BLaER1 treated with 17β-estradiol and CSF1 and Interleukin-3, amounts not matched to agents 10 nM and 100 nM (cell line): ENCODE measurements around the gene ITPKB.
A peak's percentile ranks its signal among the peaks of the same experiment; 100 is the strongest.

Experiments used
- H3K27ac ChIP-seq, 11 experiments: shearing (Covaris generic); formaldehyde crosslinking; 2 replicates each; pipeline ENCODE4 v1.8.1; 2022
- H3K27me3 ChIP-seq, 11 experiments: shearing (Covaris generic); formaldehyde crosslinking; 2 replicates each; pipeline ENCODE4 v1.8.1; 2022
- H3K36me3 ChIP-seq, 11 experiments: shearing (Covaris generic); formaldehyde crosslinking; 2 replicates each; pipeline ENCODE4 v1.8.1; 2022
- H3K4me1 ChIP-seq, 10 experiments: shearing (Covaris generic); formaldehyde crosslinking; 2 replicates each; pipeline ENCODE4 v1.8.1; 2022
- H3K4me2 ChIP-seq, 11 experiments: shearing (Covaris generic); formaldehyde crosslinking; 2 replicates each; pipeline ENCODE4 v1.8.1; 2022
- H3K4me3 ChIP-seq, 10 experiments: shearing (Covaris generic); formaldehyde crosslinking; 2 replicates each; pipeline ENCODE4 v1.8.1; 2022
- H3K9ac ChIP-seq, 11 experiments: shearing (Covaris generic); formaldehyde crosslinking; 2 replicates each; pipeline ENCODE4 v1.8.1; 2022
- H3K9me3 ChIP-seq, 11 experiments: shearing (Covaris generic); formaldehyde crosslinking; replicated peaks in 1 of 11; 2 replicates each; pipeline ENCODE4 v1.8.1; 2022
- H4K20me1 ChIP-seq, 11 experiments: shearing (Covaris generic); formaldehyde crosslinking; 2 replicates each; pipeline ENCODE4 v1.8.1; 2022
- Cebpa-rat ChIP-seq, 11 experiments: shearing (Covaris generic); IDR thresholded peaks; 2 replicates each; pipeline ENCODE4 v1.8.1; 2022

Gene ITPKB

DNA sequence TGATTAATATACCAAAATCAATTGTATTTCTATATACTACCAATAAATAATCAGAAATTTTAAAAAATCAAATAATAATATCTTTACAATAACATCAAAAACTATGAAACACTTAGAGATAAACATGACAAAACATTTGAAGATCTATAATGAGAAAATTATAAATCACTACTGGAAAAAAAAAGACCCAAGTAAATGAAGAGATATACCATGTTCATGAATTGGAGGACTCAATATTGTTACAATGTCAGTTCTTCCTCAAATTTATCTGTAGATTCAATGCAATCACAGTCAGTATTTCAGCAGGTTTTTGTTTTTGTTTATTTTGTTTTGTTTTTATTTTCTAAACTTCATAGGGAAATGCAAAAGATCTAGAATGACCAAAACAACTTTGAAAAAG lies 4.2 kb upstream of the ITPKB start:
- peaks cover 16 to 23% (median 20%) of the 10 kb centered on the region in 10 experiments for H3K4me1 ChIP-seq
- H3K9ac ChIP-seq, result no peak overlapping the region
- no peak overlapping the region for H3K4me3 ChIP-seq
- H3K36me3 ChIP-seq, result no peaks in the 10 kb centered on the region
- no peak overlapping the region for H3K27ac ChIP-seq
- H3K27me3 ChIP-seq, result no peaks in the 10 kb centered on the region
- H3K4me2 ChIP-seq, result no peak overlapping the region
- no peak for TF ChIP-seq Cebpa-rat (IDR thresholded peaks at IDR 0.05)
- peaks cover 13 to 28% (median 21%) of the 10 kb centered on the region in 11 experiments for H3K9me3 ChIP-seq
- no peaks in the 10 kb centered on the region for H4K20me1 ChIP-seq

DNA sequence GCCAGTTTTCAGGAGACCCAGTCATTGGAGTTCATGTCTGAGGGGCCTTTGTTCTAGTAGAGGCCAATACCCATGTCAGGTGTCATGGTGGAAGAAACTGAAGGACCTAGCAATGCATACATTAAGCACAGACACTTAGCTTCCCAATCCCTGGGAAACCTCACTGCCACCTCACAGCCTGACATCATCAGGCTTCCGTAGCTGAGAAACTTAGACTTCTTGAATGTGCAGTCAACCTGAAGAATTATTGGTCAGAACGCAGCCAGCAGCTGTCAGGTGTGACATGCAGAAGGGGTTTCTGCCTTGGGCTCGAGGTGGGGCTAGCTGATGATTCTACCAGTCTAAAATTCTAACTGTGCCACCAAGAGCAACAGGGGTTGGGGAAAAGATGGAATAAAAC lies 1.9 kb upstream of the ITPKB start:
- H3K36me3 ChIP-seq, result peaks cover 0 to 7% (median 2%) of the 10 kb centered on the region in 11 experiments; a peak in 11 of 22 replicates
- H3K4me2 ChIP-seq, result peak overlapping the region in 10 of 11 experiments; percentile 5 to 99 (median 96); a peak in 18 of 22 replicates
- H4K20me1 ChIP-seq, result peaks cover 11 to 20% (median 13%) of the 10 kb centered on the region in 11 experiments
- H3K4me1 ChIP-seq, result peaks cover 26 to 34% (median 31%) of the 10 kb centered on the region in 10 experiments
- no peak for TF ChIP-seq Cebpa-rat (IDR thresholded peaks at IDR 0.05)
- H3K9me3 ChIP-seq, result peaks cover 13 to 28% (median 21%) of the 10 kb centered on the region in 11 experiments
- no peaks in the 10 kb centered on the region; a peak in 1 of 22 replicates for H3K27me3 ChIP-seq
- no peak overlapping the region for H3K4me3 ChIP-seq
- no peak overlapping the region for H3K9ac ChIP-seq
- 0 out of 22 replicates have a peak overlapping the region, but pooled peaks of 1 of the 11 experiments have one; percentile 84 for H3K27ac ChIP-seq

DNA sequence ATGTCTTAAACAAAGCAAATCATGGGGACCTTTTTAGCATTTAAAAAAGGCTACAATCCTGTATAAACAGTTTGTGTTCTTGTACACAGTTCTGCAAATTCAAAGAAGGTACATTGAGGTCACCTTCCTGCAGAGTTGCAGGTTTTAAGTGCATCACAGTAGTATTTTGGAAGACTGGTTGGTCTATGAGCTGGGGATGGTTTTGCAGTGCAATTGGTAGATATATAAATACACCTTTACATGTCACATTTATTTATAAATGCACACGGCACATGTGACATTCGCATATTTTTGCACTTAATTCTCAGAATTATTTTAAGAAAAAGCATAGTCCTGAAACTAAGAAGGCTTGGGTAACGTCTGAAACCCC lies 599 bp upstream of the ITPKB start:
- Histone ChIP-seq H3K4me1 (peaks cover 39 to 47% (median 45%) of the 10 kb centered on the region in 10 experiments), H3K36me3 (peaks cover 0 to 19% (median 15%) of the 10 kb centered on the region in 11 experiments; a peak in 15 of 22 replicates), H3K4me3 (peak overlapping the region; percentile 74 to 92 (median 83); a peak in 18 of 20 replicates), H3K9me3 (peaks cover 13 to 28% (median 21%) of the 10 kb centered on the region in 11 experiments), H4K20me1 (peaks cover 23 to 31% (median 26%) of the 10 kb centered on the region in 11 experiments), H3K4me2 (peak overlapping the region; percentile 82 to 99 (median 98)), H3K27ac (peak overlapping the region in 10 of 11 experiments; percentile 65 to 85 (median 81); a peak in 20 of 22 replicates), H3K9ac (peak overlapping the region; percentile 40 to 89 (median 83); a peak in 18 of 22 replicates), H3K27me3 (no peaks in the 10 kb centered on the region; a peak in 1 of 22 replicates)
- no peak for TF ChIP-seq Cebpa-rat (IDR thresholded peaks at IDR 0.05)

DNA sequence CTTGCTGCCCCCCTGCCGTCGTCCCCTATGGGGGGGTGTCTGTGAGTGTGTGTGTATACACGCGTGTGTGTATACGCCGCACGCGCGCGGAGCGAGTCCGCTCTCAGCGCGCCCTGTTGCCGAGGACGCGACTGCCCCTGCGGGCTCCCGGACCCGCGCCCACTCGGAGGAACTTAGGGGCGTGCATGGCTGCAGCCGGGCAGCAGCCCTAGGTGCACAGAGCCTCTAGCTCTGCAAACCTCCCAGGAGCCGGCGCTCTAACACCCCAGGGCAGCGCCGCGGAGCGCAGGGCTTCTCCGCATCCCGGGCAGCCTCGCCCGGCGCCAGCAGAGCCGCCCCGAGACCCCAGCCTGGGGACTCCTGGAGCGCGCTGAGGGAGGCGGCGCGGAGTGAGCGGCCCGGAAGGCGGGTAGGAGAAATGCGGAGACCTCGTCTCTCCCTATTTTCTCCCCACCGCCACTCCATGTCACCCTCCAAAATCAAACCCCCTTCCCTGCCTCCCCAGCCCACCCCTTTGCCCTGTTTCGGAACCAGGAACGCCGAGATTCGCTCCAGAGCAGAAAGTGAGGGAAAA lies 574 bp downstream of the ITPKB start:
- TF ChIP-seq Cebpa-rat (IDR thresholded peaks at IDR 0.05), result no peak
- H3K4me3 ChIP-seq, result peak overlapping the region; percentile 74 to 92 (median 83)
- H3K36me3 ChIP-seq, result peaks cover 0 to 26% (median 20%) of the 10 kb centered on the region in 11 experiments; a peak in 16 of 22 replicates
- H4K20me1 ChIP-seq, result peaks cover 29 to 43% (median 38%) of the 10 kb centered on the region in 11 experiments
- peak overlapping the region; percentile 65 to 85 (median 80) for H3K27ac ChIP-seq
- no peaks in the 10 kb centered on the region; a peak in 1 of 22 replicates for H3K27me3 ChIP-seq
- H3K9ac ChIP-seq, result peak overlapping the region; percentile 78 to 89 (median 84)
- peak overlapping the region; percentile 92 to 100 (median 98) for H3K4me2 ChIP-seq
- H3K4me1 ChIP-seq, result peaks cover 51 to 59% (median 56%) of the 10 kb centered on the region in 10 experiments
- peaks cover 13 to 18% (median 15%) of the 10 kb centered on the region in 11 experiments for H3K9me3 ChIP-seq

DNA sequence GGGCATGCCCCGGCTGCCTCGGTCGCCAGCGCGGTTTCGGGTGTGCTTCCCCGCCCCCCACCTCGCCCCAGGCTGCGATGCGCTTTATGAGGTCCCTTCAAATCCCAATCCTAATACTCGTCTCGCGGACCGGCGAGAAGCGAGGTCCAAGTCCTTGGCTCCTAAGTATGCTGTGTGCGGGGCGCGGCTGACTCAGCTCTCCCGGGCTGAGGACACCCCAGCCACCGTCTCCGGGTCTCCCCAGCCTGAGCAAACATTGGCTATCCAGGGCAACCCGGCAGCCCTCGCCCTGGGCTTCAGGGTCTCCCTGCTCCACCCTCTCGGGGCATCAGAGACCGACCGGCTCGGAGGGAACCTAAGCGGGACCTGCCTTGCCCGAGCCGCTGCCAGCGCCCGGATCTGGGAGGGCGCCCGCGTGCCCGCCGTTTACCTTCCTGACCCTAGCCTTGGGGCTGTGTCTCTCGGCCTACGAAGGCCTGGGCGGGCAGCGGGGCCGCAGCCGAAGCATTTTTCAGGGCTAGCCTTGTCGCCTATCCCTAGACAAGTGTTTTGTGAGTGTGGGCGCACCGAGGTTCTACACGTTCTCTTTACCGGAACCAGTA lies 1.2 kb downstream of the ITPKB start:
- no peaks in the 10 kb centered on the region; a peak in 1 of 22 replicates for H3K27me3 ChIP-seq
- peak overlapping the region; percentile 78 to 89 (median 84) for H3K9ac ChIP-seq
- peaks cover 0 to 30% (median 22%) of the 10 kb centered on the region in 11 experiments; a peak in 16 of 22 replicates for H3K36me3 ChIP-seq
- H3K4me3 ChIP-seq, result peak overlapping the region; percentile 74 to 92 (median 83)
- peaks cover 57 to 65% (median 62%) of the 10 kb centered on the region in 10 experiments for H3K4me1 ChIP-seq
- H4K20me1 ChIP-seq, result peaks cover 32 to 48% (median 44%) of the 10 kb centered on the region in 11 experiments
- H3K9me3 ChIP-seq, result peaks cover 7 to 12% (median 12%) of the 10 kb centered on the region in 11 experiments; a peak in 20 of 22 replicates
- H3K27ac ChIP-seq, result peak overlapping the region; percentile 65 to 85 (median 80)
- H3K4me2 ChIP-seq, result peak overlapping the region; percentile 92 to 100 (median 98)
- no peak for TF ChIP-seq Cebpa-rat (IDR thresholded peaks at IDR 0.05)

DNA sequence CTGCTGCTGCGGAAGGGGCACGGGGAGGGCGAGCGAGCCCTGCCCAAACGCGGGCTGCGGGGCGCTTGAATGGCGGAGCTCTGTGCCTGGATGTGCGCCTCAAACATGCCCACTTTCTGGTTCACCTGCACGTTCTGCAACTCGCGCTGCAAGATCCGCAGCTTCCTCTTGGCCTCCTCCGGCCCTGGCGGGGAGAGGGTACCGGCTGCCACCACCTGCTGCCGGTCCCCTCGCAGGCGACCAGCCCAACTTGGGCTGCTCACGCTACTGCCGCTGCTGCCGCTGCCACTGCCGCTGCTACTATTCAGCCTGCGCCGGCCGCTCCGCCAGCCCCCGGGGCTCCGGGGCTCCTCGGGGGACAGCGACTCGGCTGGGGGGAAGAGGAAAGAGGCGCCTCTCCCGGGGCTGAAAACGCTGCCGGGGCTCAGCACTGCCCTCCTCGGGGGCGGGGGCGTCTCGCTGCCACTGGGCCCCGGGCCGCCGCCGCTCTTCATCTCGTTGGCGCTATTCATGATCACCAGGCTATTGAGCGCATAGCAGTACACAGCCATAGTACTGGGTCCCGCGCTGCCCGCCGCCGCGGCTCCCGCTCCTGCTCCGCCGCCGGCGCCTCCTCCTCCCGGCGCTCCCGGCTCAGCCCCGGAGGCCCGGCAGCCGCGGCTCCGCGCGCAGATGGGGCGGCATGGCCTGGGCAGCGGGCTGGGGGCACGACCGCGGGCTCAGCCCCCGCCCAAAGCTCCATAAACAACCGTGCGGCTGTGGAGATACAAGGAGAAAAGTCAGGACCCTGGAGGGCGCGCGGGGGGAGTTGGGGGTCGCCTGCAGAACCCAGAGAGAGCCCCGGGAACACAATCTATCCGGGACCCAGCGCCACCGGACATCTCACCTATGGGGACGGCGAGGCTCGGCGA lies 1.9 kb downstream of the ITPKB start:
- peak overlapping the region; percentile 65 to 85 (median 80); a peak in 21 of 22 replicates for H3K27ac ChIP-seq
- peaks cover 0 to 4% (median 4%) of the 10 kb centered on the region in 11 experiments; a peak in 16 of 22 replicates for H3K9me3 ChIP-seq
- H3K4me2 ChIP-seq, result peak overlapping the region; percentile 92 to 100 (median 98)
- H3K27me3 ChIP-seq, result no peaks in the 10 kb centered on the region; a peak in 1 of 22 replicates
- TF ChIP-seq Cebpa-rat (IDR thresholded peaks at IDR 0.05), result no peak
- peaks cover 63 to 71% (median 68%) of the 10 kb centered on the region in 10 experiments for H3K4me1 ChIP-seq
- H4K20me1 ChIP-seq, result peaks cover 34 to 51% (median 50%) of the 10 kb centered on the region in 11 experiments
- peaks cover 0 to 35% (median 25%) of the 10 kb centered on the region in 11 experiments; a peak in 16 of 22 replicates for H3K36me3 ChIP-seq
- H3K9ac ChIP-seq, result peak overlapping the region; percentile 78 to 89 (median 84)
- H3K4me3 ChIP-seq, result peak overlapping the region; percentile 74 to 92 (median 83)

DNA sequence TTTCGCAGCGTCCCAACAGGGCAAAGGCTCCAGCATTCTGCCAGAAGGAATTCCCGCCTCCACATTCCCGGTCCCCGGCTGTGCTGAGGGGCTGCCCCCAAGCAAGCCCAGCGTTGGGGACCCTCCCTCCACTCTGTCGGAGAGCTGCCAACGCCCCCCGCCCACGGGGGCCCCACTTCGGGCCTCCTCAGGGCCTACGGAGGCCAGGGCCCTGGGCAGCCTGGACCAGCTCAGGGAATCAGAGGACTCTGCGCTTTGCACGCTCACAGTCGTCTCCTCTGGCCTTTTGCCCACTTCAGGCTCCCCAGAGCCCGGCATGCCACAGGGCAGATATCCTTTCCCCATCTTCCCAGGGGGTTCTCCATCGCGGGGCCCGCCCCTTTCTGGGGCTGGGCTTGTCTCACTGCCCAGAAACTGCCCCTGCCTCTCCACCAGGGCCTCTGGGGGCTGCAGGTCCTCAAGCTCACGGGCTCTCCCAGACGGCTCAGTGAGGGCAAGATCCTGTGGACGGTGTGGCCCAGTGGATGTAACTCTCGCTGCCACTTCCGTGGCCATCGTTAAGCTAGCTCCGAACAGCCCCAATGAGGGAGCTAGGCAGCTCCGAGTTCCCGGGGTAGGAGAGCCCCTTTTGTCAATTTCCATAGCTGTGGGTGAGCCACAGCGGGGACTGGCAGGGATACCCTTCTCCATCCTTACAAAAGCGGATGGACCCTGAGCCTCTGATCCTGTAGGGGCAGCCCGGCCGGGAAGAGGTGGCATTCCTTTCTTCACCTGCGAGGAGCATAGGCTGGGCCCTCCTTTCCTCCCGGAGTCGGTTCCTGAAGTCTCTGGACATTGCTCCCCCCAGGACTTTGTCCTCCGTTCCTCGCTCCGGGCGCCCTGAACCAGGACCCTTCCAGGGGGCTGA lies 2.8 kb downstream of the ITPKB start:
- Histone ChIP-seq H3K36me3 (peaks cover 0 to 40% (median 25%) of the 10 kb centered on the region in 11 experiments; a peak in 17 of 22 replicates), H3K9me3 (no peaks in the 10 kb centered on the region), H4K20me1 (peaks cover 34 to 60% (median 50%) of the 10 kb centered on the region in 11 experiments), H3K27ac (peak overlapping the region in 4 of 11 experiments; percentile 80 to 85 (median 84); a peak in 5 of 22 replicates), H3K4me3 (peak overlapping the region; percentile 74 to 92 (median 83)), H3K4me2 (peak overlapping the region; percentile 92 to 100 (median 98)), H3K27me3 (no peaks in the 10 kb centered on the region; a peak in 1 of 22 replicates), H3K4me1 (peaks cover 68 to 76% (median 75%) of the 10 kb centered on the region in 10 experiments), H3K9ac (peak overlapping the region in 10 of 11 experiments; percentile 80 to 89 (median 86); a peak in 20 of 22 replicates)
- TF ChIP-seq Cebpa-rat (IDR thresholded peaks at IDR 0.05), result no peak
